HL-60/S4 treated with phorbol 12-myristate 13-acetate at 8.2 ng/mL for 4 days and 3 days (cell line): ENCODE results near the gene HOOK2.
"Not testable (repeated sequence)": the region's sequence is repeated elsewhere in the genome, so short reads cannot be mapped to it uniquely, and the experiment has no call there.

Experiments
- in situ Hi-C: fragments of 300-500 bp; cut with MboI; formaldehyde crosslinking; loops from 2 replicates; pipeline ENCODE4 v1.15.0; 2022; ENCODE audit warnings: low sequenced_read_pairs

HOOK2 gene

GRCh38 chr19:12774588-12775555 is at the start of gene HOOK2:
TSS of gene HOOK2 (minus strand) at chr19:12775552. CDS start at chr19:12775449, 103 bp downstream.
- in situ Hi-C loops, result no loop called here

- in situ Hi-C loops, result no loop called here
Measured at GRCh38 chr19:12821761-12822160, 46.4 kb upstream of the HOOK2 start.

- in situ Hi-C loops, result not testable (repeated sequence)
Measured at GRCh38 chr19:12817810-12818209, 42.5 kb upstream of the HOOK2 start.

- in situ Hi-C loops, result not testable (repeated sequence)
Measured at GRCh38 chr19:12817188-12817587, 41.8 kb upstream of the HOOK2 start.

- in situ Hi-C loops, result no loop called here
Measured at GRCh38 chr19:12815088-12815487, 39.7 kb upstream of the HOOK2 start.

- in situ Hi-C loops, result no loop called here
Measured at GRCh38 chr19:12806242-12807081, 31.1 kb upstream of the HOOK2 start, which contains the start of gene RNASEH2A. TSS of gene RNASEH2A (plus strand) at chr19:12806584. CDS start at chr19:12806674, 90 bp downstream.

GRCh38 chr19:12804051-12804450 is 28.7 kb upstream of the HOOK2 start:
- in situ Hi-C loops, result no loop called here

- in situ Hi-C loops, result no loop called here
Measured at GRCh38 chr19:12802267-12803106, 27.1 kb upstream of the HOOK2 start.

- in situ Hi-C loops, result no loop called here
Measured at GRCh38 chr19:12801466-12802266, 26.3 kb upstream of the HOOK2 start, which contains the start of the genes PRDX2 and THSD8. TSS of gene PRDX2 (minus strand) at chr19:12801800. CDS start at chr19:12801261, 539 bp downstream. TSS of gene THSD8 (plus strand) at chr19:12802069. CDS start at chr19:12802072, 3 bp downstream.

- in situ Hi-C loops, result no loop called here
Measured at GRCh38 chr19:12800923-12801465, 25.6 kb upstream of the HOOK2 start.

GRCh38 chr19:12800466-12800770 is 25.1 kb upstream of the HOOK2 start:
- in situ Hi-C loops, result no loop called here

GRCh38 chr19:12799742-12800465 is 24.6 kb upstream of the HOOK2 start:
- in situ Hi-C loops, result loop anchor here (5.0 kb wide), 1 partner anchor 38 kb away; no protein-coding TSS in a partner anchor

GRCh38 chr19:12797607-12798006 is 22.3 kb upstream of the HOOK2 start:
- in situ Hi-C loops, result loop anchor here (5.0 kb wide), 1 partner anchor 35 kb away; no protein-coding TSS in a partner anchor

GRCh38 chr19:12797141-12797587 is 21.8 kb upstream of the HOOK2 start:
- in situ Hi-C loops, result loop anchor here (5.0 kb wide), 1 partner anchor 35 kb away; no protein-coding TSS in a partner anchor

- in situ Hi-C loops, result loop anchor here (5.0 kb wide), 1 partner anchor 34 kb away; no protein-coding TSS in a partner anchor
Measured at GRCh38 chr19:12796146-12797071, 21.1 kb upstream of the HOOK2 start.

GRCh38 chr19:12794971-12795381 is 19.6 kb upstream of the HOOK2 start:
- in situ Hi-C loops, result loop anchor here (5.0 kb wide), 1 partner anchor 33 kb away; no protein-coding TSS in a partner anchor
